GM10266 (cell line): ENCODE results near the gene VSTM4.

Source experiments
- DNase-seq: peaks from one replicate; pipeline ENCODE4 v3.0.0; 2012; ENCODE audit errors: extremely low spot score
- CTCF ChIP-seq: IDR thresholded peaks from 2 replicates; pipeline ENCODE4 v1.5.1; 2012; ENCODE audit warnings: mild to moderate bottlenecking, low read depth; ENCODE audit not compliant: control insufficient read depth, insufficient read depth; ENCODE audit errors: missing control alignments

The VSTM4 gene

GRCh38 chr10:49091450-49092210 lies 23.7 kb downstream of the VSTM4 start:
- DNase-seq, result no peak
- TF ChIP-seq CTCF, result no peak

- no peak for TF ChIP-seq CTCF
- DNase-seq, result no peak
Measured at GRCh38 chr10:49090696-49091380, 24.5 kb downstream of the VSTM4 start.

- no peak for DNase-seq
- no peak for TF ChIP-seq CTCF
Measured at GRCh38 chr10:49090189-49090575, 25.1 kb downstream of the VSTM4 start.

- no peak for DNase-seq
- TF ChIP-seq CTCF, result no peak
Measured at GRCh38 chr10:49089557-49090188, 25.6 kb downstream of the VSTM4 start.

- TF ChIP-seq CTCF, result no peak
- DNase-seq, result no peak
Measured at GRCh38 chr10:49089152-49089551, 26.2 kb downstream of the VSTM4 start.

- no peak for TF ChIP-seq CTCF
- DNase-seq, result no peak
Measured at GRCh38 chr10:49086889-49087288, 28.4 kb downstream of the VSTM4 start.

GRCh38 chr10:49083261-49083660 lies 32.1 kb downstream of the VSTM4 start:
- no peak for DNase-seq
- no peak for TF ChIP-seq CTCF
